ENCODE measurements around the gene IDH3B.

IDH3B gene
- long read RNA-seq, donor 1, transcript IDH3B-201 (12 exons, 1,545 nt), result major isoform, 28 of 47 reads
- long read RNA-seq, donor 1, partial matches to known transcripts, result 0 of 47 reads
- long read RNA-seq, donor 1, other reads (novel, unspliced or antisense), result 13 of 47 reads
- long read RNA-seq, donor 2, transcript IDH3B-201 (12 exons, 1,545 nt), result major isoform, 13 of 14 reads
- long read RNA-seq, donor 2, partial matches to known transcripts, result 0 of 14 reads
- long read RNA-seq, donor 2, other reads (novel, unspliced or antisense), result 0 of 14 reads
- long read RNA-seq, donor 3, transcript IDH3B-201 (12 exons, 1,545 nt), result major isoform, 8 of 8 reads
- long read RNA-seq, donor 3, partial matches to known transcripts, result 0 of 8 reads
- long read RNA-seq, donor 3, other reads (novel, unspliced or antisense), result 0 of 8 reads
- long read RNA-seq, donor 4, transcript IDH3B-201 (12 exons, 1,545 nt), result major isoform, 21 of 28 reads
- long read RNA-seq, donor 4, partial matches to known transcripts, result 0 of 28 reads
- long read RNA-seq, donor 4, other reads (novel, unspliced or antisense), result 0 of 28 reads
- long read RNA-seq, donor 5, transcript IDH3B-201 (12 exons, 1,545 nt), result major isoform, 17 of 32 reads
- long read RNA-seq, donor 5, partial matches to known transcripts, result 6 of 32 reads
- long read RNA-seq, donor 5, other reads (novel, unspliced or antisense), result 5 of 32 reads
- long read RNA-seq, donor 6, transcript IDH3B-201 (12 exons, 1,545 nt), result major isoform, 21 of 29 reads
- long read RNA-seq, donor 6, partial matches to known transcripts, result 5 of 29 reads
- long read RNA-seq, donor 6, other reads (novel, unspliced or antisense), result 0 of 29 reads
- long read RNA-seq, donor 7, transcript IDH3B-201 (12 exons, 1,545 nt), result major isoform, 22 of 196 reads
- long read RNA-seq, donor 7, partial matches to known transcripts, result 155 of 196 reads
- long read RNA-seq, donor 7, other reads (novel, unspliced or antisense), result 13 of 196 reads
- long read RNA-seq, donor 8, transcript IDH3B-201 (12 exons, 1,545 nt), result major isoform, 18 of 27 reads
- long read RNA-seq, donor 8, partial matches to known transcripts, result 0 of 27 reads
- long read RNA-seq, donor 8, other reads (novel, unspliced or antisense), result 6 of 27 reads

- DNase-seq, result peak; percentile 84
Observed at GRCh38 chr20:2663887-2664719, at the start of gene IDH3B. Gene IDH3B (minus strand): TSS chr20:2664216. CDS start chr20:2664188, 28 bp downstream.

DNA sequence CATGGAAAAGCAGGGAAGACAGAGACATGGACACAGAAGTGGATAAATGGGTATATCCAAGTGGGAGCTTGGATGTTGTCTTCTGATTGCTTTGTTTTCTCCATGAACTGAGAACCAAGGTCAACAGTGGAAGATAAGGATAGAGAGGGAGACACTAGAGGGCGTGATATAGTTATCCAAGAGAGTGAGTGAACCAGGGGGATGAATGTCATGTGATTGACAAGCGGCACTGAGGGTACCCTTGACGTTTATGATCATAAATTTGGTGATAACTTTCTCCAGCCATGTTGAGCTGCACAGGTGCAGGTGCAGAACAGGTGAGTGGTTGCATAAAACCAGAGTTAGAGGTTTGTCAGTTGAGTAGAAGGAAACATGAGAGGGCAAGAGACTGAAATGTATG lies 49.3 kb upstream of the IDH3B start:
- no peak for DNase-seq

DNA sequence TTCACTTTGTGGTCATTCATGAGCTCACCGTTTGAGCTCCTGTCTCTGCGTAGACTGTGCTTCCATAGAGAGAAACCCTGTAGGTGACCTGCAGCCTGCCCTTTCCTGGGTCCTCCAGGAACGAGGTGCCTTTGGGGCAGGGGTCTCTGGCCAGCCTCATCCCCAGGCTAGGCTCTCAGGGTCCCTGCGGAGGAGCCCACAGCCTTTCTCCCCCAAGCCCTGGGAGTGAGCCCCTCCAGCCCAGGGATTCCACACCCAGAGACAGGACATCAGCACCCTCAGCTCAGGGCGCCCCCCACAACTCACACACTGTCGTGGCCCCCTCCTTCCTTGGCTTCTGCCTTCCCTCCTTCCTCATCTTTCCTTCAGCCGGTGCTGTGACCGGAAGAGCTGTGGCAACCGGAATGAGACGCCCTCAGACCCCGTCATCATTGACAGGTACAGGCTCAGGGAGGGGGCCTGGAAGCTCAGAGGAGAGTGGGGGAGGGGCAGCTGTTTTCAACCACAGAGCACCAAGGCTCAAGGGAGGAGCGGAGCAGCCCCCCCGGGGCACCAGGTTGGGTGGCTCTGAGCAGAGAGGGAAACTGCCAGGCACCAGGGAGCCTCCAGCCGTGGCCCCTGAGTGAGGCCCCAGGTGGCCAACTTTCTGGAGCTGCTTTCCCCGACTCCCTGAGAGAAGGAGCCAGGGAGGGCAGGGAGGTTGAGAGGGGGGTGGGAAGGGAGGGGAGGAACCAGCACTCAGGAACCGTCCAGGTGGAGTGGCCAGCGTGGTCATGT lies 45.4 kb upstream of the IDH3B start:
- DNase-seq, result no peak

- DNase-seq, result no peak
Observed at GRCh38 chr20:2708665-2709064, 44.6 kb upstream of the IDH3B start.

DNA sequence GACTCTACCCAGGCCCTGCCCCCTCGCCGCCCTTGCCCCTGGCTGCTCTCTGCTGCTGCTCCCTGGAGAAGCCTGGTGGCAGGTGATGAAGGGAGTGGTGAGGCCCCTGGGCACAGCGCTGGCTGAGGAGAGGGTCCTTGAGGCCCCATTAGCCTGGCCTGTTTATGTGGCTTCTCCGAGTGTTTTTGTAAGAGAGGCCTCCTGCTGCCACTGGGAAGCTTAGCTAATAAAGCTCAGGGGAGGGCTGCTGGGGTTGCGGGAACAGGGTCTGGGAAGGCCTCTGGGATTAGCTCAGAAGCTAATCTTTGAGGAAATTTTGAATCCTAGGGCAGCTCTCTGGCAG lies 44.0 kb upstream of the IDH3B start:
- no peak for DNase-seq

DNA sequence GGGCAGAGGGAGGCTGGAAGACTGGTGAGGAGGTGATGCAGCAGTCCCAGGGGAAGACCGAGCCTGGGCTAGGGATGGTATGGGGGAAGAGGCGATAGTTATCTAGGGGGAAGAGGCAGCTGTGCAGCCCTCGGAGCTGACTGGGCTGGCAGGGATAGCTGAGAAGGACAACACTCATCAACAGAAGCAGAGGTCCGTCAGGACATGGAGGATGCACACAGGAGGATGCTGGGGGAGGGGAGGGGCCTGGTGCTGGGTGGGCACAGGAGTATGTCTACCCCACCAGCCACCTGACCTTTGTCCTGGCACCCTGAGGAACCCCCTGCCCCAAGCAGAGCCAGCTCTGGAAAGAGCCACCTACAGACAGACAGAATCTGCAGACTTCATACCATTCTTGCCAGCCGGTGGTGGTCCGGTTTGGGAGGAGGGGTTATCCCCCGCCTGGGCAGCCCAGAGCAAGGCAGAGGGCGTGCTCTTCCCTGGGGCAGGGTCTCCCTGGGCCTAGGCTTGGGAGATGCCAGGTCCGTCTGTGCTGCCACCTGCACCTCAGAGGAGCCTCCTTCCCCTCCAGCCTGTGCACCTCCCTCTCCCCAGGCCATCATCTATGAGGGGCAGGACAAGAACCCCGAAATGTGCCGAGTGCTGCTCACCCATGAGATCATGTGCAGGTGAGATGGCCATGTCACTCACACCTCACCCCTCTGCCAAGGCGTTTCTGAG lies 43.5 kb upstream of the IDH3B start:
- DNase-seq, result no peak

- no peak for DNase-seq
Observed at GRCh38 chr20:2706688-2707352, 42.8 kb upstream of the IDH3B start.

GRCh38 chr20:2705931-2706645 lies 42.1 kb upstream of the IDH3B start:
- no peak for DNase-seq

- no peak for DNase-seq
Observed at GRCh38 chr20:2703716-2704475, 39.9 kb upstream of the IDH3B start.

DNA sequence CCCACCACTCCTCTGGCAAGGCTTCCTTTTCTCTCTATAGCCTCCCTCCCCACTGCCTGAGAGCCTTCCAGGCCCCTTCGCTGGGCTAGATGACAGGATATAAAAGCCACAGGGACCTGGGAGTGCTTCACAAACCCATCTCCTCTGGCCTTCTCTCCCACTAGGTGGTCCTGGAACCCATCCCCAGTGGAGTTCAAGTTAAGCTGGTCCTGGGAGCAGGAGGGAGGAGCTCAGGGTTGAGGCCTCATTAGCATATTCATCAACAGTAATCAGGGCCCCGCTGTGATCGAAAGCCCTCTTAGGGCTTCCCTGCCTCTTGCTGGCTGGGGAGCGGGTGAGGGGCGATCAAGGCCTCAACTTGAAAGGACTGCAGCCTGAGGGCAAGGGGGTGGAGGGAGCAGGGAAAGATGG lies 37.7 kb upstream of the IDH3B start:
- no peak for DNase-seq

- DNase-seq, result no peak
Observed at GRCh38 chr20:2700913-2701620, 37.1 kb upstream of the IDH3B start.

- DNase-seq, result no peak
Observed at GRCh38 chr20:2699775-2700413, 35.9 kb upstream of the IDH3B start.

GRCh38 chr20:2698912-2699311 lies 34.9 kb upstream of the IDH3B start:
- no peak for DNase-seq

DNA sequence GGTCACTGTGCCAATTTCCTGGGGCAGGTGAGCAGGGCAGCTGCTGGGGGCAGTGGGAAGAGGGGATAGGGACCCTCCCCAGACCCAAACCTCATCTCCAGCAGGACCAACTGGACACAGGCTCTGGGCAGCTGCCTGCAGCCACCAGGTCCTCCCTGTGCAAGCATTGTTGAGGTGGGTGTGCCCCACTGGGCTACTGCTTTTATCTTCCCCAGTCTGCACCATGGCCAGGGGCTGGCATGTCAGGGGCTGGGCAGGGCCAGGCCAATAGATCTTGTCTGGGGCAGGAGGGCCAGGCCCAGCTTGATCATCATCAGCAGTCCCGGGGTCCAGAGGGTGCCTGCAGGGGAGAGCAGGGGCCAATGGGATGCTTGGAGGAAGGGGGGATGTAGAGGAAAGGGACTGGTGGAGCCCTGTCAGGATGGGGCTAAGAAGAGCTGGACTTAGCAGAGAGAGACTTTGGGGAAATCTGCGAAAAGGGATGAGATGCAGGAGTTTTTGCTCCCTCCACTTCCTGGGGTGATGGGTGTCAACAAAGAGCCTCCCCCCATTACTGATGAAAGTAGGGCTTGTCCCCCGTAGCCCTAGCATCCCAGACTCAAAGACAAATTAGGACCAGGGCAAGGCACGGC lies 34.3 kb upstream of the IDH3B start:
- DNase-seq, result no peak

- no peak for DNase-seq
Observed at GRCh38 chr20:2697768-2698167, 33.8 kb upstream of the IDH3B start.

GRCh38 chr20:2696646-2697045 lies 32.6 kb upstream of the IDH3B start:
- DNase-seq, result no peak
